SK-N-SH (cell line): ENCODE data around the gene C11orf71. TPM values are rescaled to one million over a fixed set of nuclear protein-coding genes. Genes with fewer than 3 reads are reported as not detected.

Experiments
- CTCF ChIA-PET: fragments of 300-600, 350-600 bp; formaldehyde crosslinking; extraction: SDS; loops from one replicate; lab custom pipeline; 2021; lab: Yijun Ruan, JAX
- POLR2A ChIA-PET: fragments of 350-600 bp; sonication (Branson Sonifier 250); formaldehyde crosslinking; extraction: SDS; loops from one replicate; lab custom pipeline; 2020; ENCODE audit warnings: antibody characterized with exemption, inconsistent platforms; lab: Yijun Ruan, JAX
- DNase-seq: peaks from one replicate; pipeline ENCODE4 v3.0.0; 2012
- H2AFZ ChIP-seq: fragments of 200-600 bp; sonication (generic); 2 replicates; pipeline ENCODE4 v1.8.1; 2016; ENCODE audit warnings: antibody characterized with exemption, mild to moderate bottlenecking, low read depth
- H3F3A ChIP-seq: fragments of 200-600 bp; sonication (generic); replicated peaks from 2 replicates; pipeline ENCODE3; 2016; ENCODE audit warnings: antibody characterized with exemption, mild to moderate bottlenecking; ENCODE audit not compliant: insufficient read depth
- H3K27ac ChIP-seq, 2 experiments: fragments of 200-500 bp in 1 of 2; fragments of 200-600 bp in 1 of 2; sonication (Bioruptor generic) in 1 of 2; sonication (generic), shearing (Covaris generic) in 1 of 2; 2 replicates each; pipeline versions ENCODE4 v1.5.1 to v1.6.1; 2014 to 2016; ENCODE audit warnings: low read depth in 2 of 2, inconsistent platforms in 1 of 2, low read length in 1 of 2, mild to moderate bottlenecking in 1 of 2, mixed read lengths in 1 of 2
- H3K27me3 ChIP-seq: fragments of 200-600 bp; sonication (generic), shearing (Covaris generic); 2 replicates; pipeline ENCODE4 v1.6.1; 2016; ENCODE audit warnings: mixed run types; ENCODE audit not compliant: insufficient read depth
- H3K36me3 ChIP-seq, 2 experiments: fragments of 200-500 bp in 1 of 2; fragments of 200-600 bp in 1 of 2; sonication (Bioruptor generic) in 1 of 2; sonication (generic) in 1 of 2; replicated peaks in 1 of 2; 2 replicates each; pipeline versions ENCODE3 to v1.5.1; 2014 to 2016; ENCODE audit warnings: low read length in 1 of 2, mild to moderate bottlenecking in 1 of 2; ENCODE audit not compliant: insufficient read depth in 2 of 2, control insufficient read depth in 1 of 2
- H3K4me1 ChIP-seq, 2 experiments: fragments of 200-500 bp in 1 of 2; fragments of 200-600 bp in 1 of 2; sonication (Bioruptor generic) in 1 of 2; sonication (generic), shearing (Covaris generic) in 1 of 2; 2 replicates each; pipeline versions ENCODE4 v1.5.1 to v1.6.1; 2014 to 2016; ENCODE audit warnings: low read depth in 1 of 2, low read length in 1 of 2, mixed run types in 1 of 2; ENCODE audit not compliant: insufficient read depth in 2 of 2, control insufficient read depth in 1 of 2
- H3K4me2 ChIP-seq: fragments of 200-600 bp; sonication (generic), shearing (Covaris generic); 2 replicates; pipeline ENCODE4 v1.6.1; 2017; ENCODE audit warnings: mixed run types
- H3K4me3 ChIP-seq, 2 experiments: fragments of 200-500 bp in 1 of 2; fragments of 200-600 bp in 1 of 2; sonication (Bioruptor generic) in 1 of 2; sonication (generic), shearing (Covaris generic) in 1 of 2; 2 replicates each; pipeline versions ENCODE4 v1.5.1 to v1.8.1; 2014 to 2016; ENCODE audit warnings: low read depth in 2 of 2, inconsistent platforms in 1 of 2, low read length in 1 of 2, mild to moderate bottlenecking in 1 of 2, mixed read lengths in 1 of 2, moderate library complexity in 1 of 2
- H3K79me2 ChIP-seq: fragments of 200-600 bp; sonication (generic); 2 replicates; pipeline ENCODE4 v1.8.1; 2017; ENCODE audit warnings: mild to moderate bottlenecking; ENCODE audit not compliant: insufficient read depth
- H3K9ac ChIP-seq: fragments of 200-600 bp; sonication (generic); 2 replicates; pipeline ENCODE4 v1.6.1; 2017; ENCODE audit warnings: mixed run types
- H3K9me2 ChIP-seq: fragments of 200-600 bp; sonication (generic); 2 replicates; pipeline ENCODE4 v1.6.1; 2017; ENCODE audit warnings: mixed run types
- H3K9me3 ChIP-seq: fragments of 200-600 bp; sonication (generic); 2 replicates; pipeline ENCODE4 v1.6.1; 2017; ENCODE audit warnings: mixed run types, mild to moderate bottlenecking, moderate library complexity
- H4K20me1 ChIP-seq: fragments of 200-600 bp; sonication (generic); 2 replicates; pipeline ENCODE4 v1.6.1; 2017; ENCODE audit warnings: mild to moderate bottlenecking, mixed run types; ENCODE audit not compliant: insufficient read depth
- FOXJ3 ChIP-seq: sonication (generic); formaldehyde crosslinking; IDR thresholded peaks from 2 replicates; pipeline ENCODE4 v1.5.1; 2020; ENCODE audit warnings: mild to moderate bottlenecking, missing genetic modification reagents
- GATA2 ChIP-seq: sonication (generic); formaldehyde crosslinking; IDR thresholded peaks from 2 replicates; pipeline ENCODE4 v1.5.0; 2020; ENCODE audit warnings: mild to moderate bottlenecking, missing genetic modification reagents
- JUND ChIP-seq: IDR thresholded peaks from 2 replicates; pipeline ENCODE4 v1.4.0; 2012
- MEF2A ChIP-seq: IDR thresholded peaks from 2 replicates; pipeline ENCODE4 v1.4.0; 2012; ENCODE audit warnings: low read depth, borderline replicate concordance
- MXI1 ChIP-seq: IDR thresholded peaks from 2 replicates; pipeline ENCODE4 v1.6.1; 2012; ENCODE audit warnings: mild to moderate bottlenecking, low read depth, low read length, improper control_type of control experiment
- NRF1 ChIP-seq: IDR thresholded peaks from 2 replicates; pipeline ENCODE4 v1.6.1; 2012; ENCODE audit warnings: low read depth, mild to moderate bottlenecking, low read length
- RAD21 ChIP-seq: IDR thresholded peaks from 2 replicates; pipeline ENCODE4 v1.6.1; 2012; ENCODE audit warnings: mild to moderate bottlenecking, low read length
- RXRA ChIP-seq: IDR thresholded peaks from 2 replicates; pipeline ENCODE4 v1.4.0; 2012; ENCODE audit warnings: low read depth, mild to moderate bottlenecking, borderline replicate concordance
- SIN3A ChIP-seq: IDR thresholded peaks from 2 replicates; pipeline ENCODE4 v1.6.1; 2012; ENCODE audit warnings: low read depth, mild to moderate bottlenecking, low read length, moderate library complexity, borderline replicate concordance
- TCF12 ChIP-seq: IDR thresholded peaks from 2 replicates; pipeline ENCODE4 v1.4.0; 2012
- TEAD4 ChIP-seq: IDR thresholded peaks from 2 replicates; pipeline ENCODE4 v1.4.0; 2012; ENCODE audit warnings: mild to moderate bottlenecking, borderline replicate concordance; ENCODE audit not compliant: insufficient read depth
- YY1 ChIP-seq: IDR thresholded peaks from 2 replicates; pipeline ENCODE4 v1.4.0; 2012; ENCODE audit warnings: low read depth, mild to moderate bottlenecking
- WGBS: methylation state at CpG from one replicate; pipeline ENCODE4 v1.1.6; 2017; ENCODE audit warnings: low lambda C conversion rate; 5-methylcytosine and 5-hydroxymethylcytosine counted together
- polyA plus RNA-seq, 3 experiments: library from polyadenylated mRNA; depleted of rRNA; stranded (reverse); fragments of >200 nt; gene quantifications; 2 replicates each; pipeline ENCODE4 v1.2.3, GENCODE V29; 2012
- TF ChIP-seq, protein P1 (sequence below): IDR thresholded peaks from 2 replicates; pipeline ENCODE4 v1.4.0; 2012; ENCODE audit warnings: low read depth, borderline replicate concordance
- TF ChIP-seq, protein P2 (sequence below): IDR thresholded peaks from 2 replicates; pipeline ENCODE4; 2012
- TF ChIP-seq, protein P3 (sequence below): fragments of 150-350 bp; IDR thresholded peaks from 2 replicates; pipeline ENCODE4 v1.6.1; 2017; ENCODE audit warnings: antibody characterized with exemption, low read length, low read depth, borderline replicate concordance
- TF ChIP-seq, protein P4 (sequence below): fragments of 200-600 bp; sonication (generic); IDR thresholded peaks from 2 replicates; pipeline ENCODE4 v1.6.1; 2017; ENCODE audit warnings: antibody characterized with exemption, mild to moderate bottlenecking, moderate library complexity

The C11orf71 gene
- polyA plus RNA-seq, 1 of the 3 experiments (the other 2 are of a cell fraction) = 7.8 TPM

DNA sequence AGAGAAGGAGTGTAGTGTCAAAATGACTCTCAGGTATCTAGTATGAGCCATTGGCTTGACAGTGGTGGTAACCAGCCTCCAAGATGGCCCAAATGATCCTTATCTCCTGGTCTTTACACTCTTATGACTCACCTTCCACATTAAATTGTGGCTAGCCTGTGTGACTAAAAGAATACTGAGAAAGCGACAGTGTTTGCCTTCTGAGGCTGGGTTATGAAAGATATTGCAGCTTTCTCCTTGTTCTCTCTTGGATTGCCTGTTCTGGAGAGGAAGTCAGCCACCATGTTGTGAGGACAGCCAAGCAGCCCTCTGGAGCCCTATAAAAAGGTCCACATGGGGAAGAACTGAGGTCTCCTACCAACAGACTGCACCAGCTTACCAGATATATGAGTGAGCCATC is 15.8 kb downstream of the C11orf71 start:
- no peak for DNase-seq
- Histone ChIP-seq H3K27ac (no peak overlapping the region), H3K9me3 (no peaks in the 10 kb centered on the region), H3K79me2 (no peaks in the 10 kb centered on the region), H3K4me2 (no peak overlapping the region), H3F3A (no peaks in the 10 kb centered on the region), H3K27me3 (no peaks in the 10 kb centered on the region)
- 82% methylated on average over 1 of the region's 1 CpG for WGBS
- TF ChIP-seq NRF1 (no peak), RAD21 (no peak), MEF2A (no peak), GATA2 (CRISPR knock-in tag) (no peak), TEAD4 (no peak), SIN3A (no peak), RXRA (no peak), MXI1 (no peak), YY1 (no peak), FOXJ3 (no peak), JUND (no peak), TCF12 (no peak)
- TF ChIP-seq, protein P1, sequence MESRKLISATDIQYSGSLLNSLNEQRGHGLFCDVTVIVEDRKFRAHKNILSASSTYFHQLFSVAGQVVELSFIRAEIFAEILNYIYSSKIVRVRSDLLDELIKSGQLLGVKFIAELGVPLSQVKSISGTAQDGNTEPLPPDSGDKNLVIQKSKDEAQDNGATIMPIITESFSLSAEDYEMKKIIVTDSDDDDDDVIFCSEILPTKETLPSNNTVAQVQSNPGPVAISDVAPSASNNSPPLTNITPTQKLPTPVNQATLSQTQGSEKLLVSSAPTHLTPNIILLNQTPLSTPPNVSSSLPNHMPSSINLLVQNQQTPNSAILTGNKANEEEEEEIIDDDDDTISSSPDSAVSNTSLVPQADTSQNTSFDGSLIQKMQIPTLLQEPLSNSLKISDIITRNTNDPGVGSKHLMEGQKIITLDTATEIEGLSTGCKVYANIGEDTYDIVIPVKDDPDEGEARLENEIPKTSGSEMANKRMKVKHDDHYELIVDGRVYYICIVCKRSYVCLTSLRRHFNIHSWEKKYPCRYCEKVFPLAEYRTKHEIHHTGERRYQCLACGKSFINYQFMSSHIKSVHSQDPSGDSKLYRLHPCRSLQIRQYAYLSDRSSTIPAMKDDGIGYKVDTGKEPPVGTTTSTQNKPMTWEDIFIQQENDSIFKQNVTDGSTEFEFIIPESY = no peak
- TF ChIP-seq, protein P2, sequence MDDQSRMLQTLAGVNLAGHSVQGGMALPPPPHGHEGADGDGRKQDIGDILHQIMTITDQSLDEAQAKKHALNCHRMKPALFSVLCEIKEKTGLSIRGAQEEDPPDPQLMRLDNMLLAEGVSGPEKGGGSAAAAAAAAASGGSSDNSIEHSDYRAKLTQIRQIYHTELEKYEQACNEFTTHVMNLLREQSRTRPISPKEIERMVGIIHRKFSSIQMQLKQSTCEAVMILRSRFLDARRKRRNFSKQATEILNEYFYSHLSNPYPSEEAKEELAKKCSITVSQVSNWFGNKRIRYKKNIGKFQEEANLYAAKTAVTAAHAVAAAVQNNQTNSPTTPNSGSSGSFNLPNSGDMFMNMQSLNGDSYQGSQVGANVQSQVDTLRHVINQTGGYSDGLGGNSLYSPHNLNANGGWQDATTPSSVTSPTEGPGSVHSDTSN = no peak
- TF ChIP-seq, protein P3, sequence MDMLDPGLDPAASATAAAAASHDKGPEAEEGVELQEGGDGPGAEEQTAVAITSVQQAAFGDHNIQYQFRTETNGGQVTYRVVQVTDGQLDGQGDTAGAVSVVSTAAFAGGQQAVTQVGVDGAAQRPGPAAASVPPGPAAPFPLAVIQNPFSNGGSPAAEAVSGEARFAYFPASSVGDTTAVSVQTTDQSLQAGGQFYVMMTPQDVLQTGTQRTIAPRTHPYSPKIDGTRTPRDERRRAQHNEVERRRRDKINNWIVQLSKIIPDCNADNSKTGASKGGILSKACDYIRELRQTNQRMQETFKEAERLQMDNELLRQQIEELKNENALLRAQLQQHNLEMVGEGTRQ = no peak
- TF ChIP-seq, protein P4, sequence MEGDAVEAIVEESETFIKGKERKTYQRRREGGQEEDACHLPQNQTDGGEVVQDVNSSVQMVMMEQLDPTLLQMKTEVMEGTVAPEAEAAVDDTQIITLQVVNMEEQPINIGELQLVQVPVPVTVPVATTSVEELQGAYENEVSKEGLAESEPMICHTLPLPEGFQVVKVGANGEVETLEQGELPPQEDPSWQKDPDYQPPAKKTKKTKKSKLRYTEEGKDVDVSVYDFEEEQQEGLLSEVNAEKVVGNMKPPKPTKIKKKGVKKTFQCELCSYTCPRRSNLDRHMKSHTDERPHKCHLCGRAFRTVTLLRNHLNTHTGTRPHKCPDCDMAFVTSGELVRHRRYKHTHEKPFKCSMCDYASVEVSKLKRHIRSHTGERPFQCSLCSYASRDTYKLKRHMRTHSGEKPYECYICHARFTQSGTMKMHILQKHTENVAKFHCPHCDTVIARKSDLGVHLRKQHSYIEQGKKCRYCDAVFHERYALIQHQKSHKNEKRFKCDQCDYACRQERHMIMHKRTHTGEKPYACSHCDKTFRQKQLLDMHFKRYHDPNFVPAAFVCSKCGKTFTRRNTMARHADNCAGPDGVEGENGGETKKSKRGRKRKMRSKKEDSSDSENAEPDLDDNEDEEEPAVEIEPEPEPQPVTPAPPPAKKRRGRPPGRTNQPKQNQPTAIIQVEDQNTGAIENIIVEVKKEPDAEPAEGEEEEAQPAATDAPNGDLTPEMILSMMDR = no peak
- TF ChIP-seq, all 33 proteins: peak for 0
- H3K4me3 ChIP-seq = no peak overlapping the region
- no peaks in the 10 kb centered on the region for H3K36me3 ChIP-seq
- H2AFZ ChIP-seq = no peak overlapping the region
- no peaks in the 10 kb centered on the region for H4K20me1 ChIP-seq
- no peaks in the 10 kb centered on the region for H3K9me2 ChIP-seq
- no peak overlapping the region for H3K9ac ChIP-seq
- peaks cover 0 to 6% of the 10 kb centered on the region in 2 experiments; a peak in 1 of 4 replicates for H3K4me1 ChIP-seq
- ChIA-PET CTCF (interaction anchor here (1.6 kb wide), 1 partner anchor 10 kb away, joined by 4 read pairs; no protein-coding TSS in a partner anchor), POLR2A (no interaction called here)
